ENCODE measurements around the gene TP63.

GRCh38 chr3:189944285-189945145 lies 313.3 kb downstream of the TP63 start:
- no peak for TF ChIP-seq ZNF274 (IDR thresholded peaks at IDR 0.05; ENCODE audit: low read depth, low read length)
- no peak for TF ChIP-seq YY1 (IDR thresholded peaks at IDR 0.05; ENCODE audit: insufficient read depth, insufficient read length)
